Measurements from ENCODE around the gene SREBF1. TPM values are rescaled to one million over a fixed set of nuclear protein-coding genes. Genes with fewer than 3 reads are reported as not detected.
A peak's percentile ranks its signal among the peaks of the same experiment; 100 is the strongest.

Gene SREBF1
- total and polyA plus RNA-seq, 2 experiments from 2014 or later, result 38.9 to 45.9 TPM

DNA sequence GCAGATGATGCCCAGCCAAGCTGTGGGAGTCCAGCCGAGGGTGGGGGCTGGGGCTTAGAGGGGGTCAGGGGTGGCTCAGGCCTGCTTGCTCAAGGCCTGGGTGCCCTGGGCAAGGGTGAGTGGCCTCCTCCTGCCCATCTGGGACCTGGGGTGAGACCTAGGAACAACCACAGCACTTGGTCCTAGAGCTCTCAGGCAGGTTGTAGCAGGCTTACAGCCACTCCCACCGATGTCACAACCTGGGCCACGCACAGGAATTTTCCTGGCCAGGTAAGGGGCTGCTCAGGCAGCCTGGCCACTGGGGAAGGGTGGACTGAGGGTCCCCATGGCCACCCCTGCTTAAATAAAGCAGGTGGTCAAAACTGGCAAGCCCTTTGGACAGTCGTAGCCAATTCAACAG lies 6.3 kb upstream of the SREBF1 start:
- TF ChIP-seq, protein P1, sequence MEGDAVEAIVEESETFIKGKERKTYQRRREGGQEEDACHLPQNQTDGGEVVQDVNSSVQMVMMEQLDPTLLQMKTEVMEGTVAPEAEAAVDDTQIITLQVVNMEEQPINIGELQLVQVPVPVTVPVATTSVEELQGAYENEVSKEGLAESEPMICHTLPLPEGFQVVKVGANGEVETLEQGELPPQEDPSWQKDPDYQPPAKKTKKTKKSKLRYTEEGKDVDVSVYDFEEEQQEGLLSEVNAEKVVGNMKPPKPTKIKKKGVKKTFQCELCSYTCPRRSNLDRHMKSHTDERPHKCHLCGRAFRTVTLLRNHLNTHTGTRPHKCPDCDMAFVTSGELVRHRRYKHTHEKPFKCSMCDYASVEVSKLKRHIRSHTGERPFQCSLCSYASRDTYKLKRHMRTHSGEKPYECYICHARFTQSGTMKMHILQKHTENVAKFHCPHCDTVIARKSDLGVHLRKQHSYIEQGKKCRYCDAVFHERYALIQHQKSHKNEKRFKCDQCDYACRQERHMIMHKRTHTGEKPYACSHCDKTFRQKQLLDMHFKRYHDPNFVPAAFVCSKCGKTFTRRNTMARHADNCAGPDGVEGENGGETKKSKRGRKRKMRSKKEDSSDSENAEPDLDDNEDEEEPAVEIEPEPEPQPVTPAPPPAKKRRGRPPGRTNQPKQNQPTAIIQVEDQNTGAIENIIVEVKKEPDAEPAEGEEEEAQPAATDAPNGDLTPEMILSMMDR (IDR thresholded peaks at IDR 0.05; ENCODE audit: low read depth, low read length), result no peak
- no peaks in the 10 kb centered on the region for H3K36me3 ChIP-seq
- peaks cover 32% of the 10 kb centered on the region for H3K4me1 ChIP-seq (ENCODE audit: low read depth)
- no peaks in the 10 kb centered on the region for H3K9me3 ChIP-seq (ENCODE audit: low read depth)
- H3K27ac ChIP-seq, result no peak overlapping the region
- H3K4me3 ChIP-seq, result no peak overlapping the region
- no peaks in the 10 kb centered on the region for H3K27me3 ChIP-seq
- no peak for DNase-seq (ENCODE audit: low read depth in 1 of 2, low spot score in 1 of 2)

DNA sequence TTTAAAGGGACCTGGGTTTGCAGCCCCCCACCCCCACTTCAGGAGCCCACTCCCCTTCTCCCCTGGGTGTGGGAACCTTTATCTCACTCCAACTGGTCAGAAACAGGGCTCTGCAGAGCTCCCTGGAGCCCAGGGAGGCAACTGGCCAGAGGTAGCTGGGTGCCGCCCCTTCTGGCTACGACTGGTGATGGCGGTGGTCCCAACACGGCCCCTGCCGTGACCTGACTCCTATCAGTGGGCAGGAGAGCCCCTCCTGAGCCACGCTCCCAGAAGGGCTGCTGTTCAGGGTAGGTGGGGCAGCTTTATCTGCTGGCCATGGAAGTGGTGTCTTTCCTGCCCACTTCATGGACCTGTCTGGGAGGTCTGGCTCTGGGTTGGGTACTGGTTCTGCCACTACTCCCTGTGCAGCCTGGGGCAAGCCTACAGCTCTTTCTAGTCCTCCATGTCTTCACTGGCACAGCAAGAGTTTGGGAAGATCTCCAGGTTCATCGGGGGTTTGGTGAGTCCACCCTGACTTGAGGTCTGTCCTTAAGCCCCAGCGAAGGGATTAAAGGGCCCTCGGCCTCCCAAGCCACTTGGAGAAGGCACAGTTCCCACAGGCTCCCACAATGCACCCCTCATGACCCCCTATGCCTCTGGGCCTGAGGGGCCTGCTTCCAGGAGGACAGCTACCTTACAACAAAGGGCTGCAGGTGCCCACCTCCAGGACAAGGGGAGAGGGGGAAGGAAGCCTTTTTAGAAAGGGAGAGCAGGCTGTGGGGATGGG lies 5.5 kb upstream of the SREBF1 start:
- no peaks in the 10 kb centered on the region for H3K27me3 ChIP-seq
- TF ChIP-seq, protein P1 (IDR thresholded peaks at IDR 0.05; ENCODE audit: low read depth, low read length), result no peak
- H3K36me3 ChIP-seq, result no peaks in the 10 kb centered on the region
- H3K4me1 ChIP-seq (ENCODE audit: low read depth), result peaks cover 38% of the 10 kb centered on the region
- no peak for DNase-seq (ENCODE audit: low read depth in 1 of 2, low spot score in 1 of 2)
- H3K27ac ChIP-seq, result peak overlapping the region; percentile 99
- H3K9me3 ChIP-seq (ENCODE audit: low read depth), result no peaks in the 10 kb centered on the region
- no peak overlapping the region for H3K4me3 ChIP-seq

DNA sequence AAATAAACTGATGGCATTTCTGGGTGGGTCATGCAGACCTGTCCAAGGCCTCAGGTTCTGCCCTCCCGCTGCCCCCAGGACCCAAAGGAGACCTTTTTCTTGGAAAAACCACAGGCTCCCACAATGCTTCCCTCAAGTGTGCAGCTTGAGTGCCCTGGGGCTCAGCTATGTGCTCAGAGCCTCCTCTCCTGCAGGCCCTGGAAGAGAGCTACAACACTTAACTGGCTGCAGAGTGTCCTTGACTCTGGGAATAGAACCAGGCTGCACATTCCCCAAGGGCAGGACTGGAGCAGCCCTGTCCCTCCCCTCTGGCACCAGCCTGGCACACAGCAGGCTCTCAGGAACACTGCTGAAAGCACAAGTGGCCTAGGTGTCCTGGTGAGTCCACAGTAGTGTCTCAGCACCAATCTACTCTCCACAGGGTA lies 4.8 kb upstream of the SREBF1 start:
- Histone ChIP-seq H3K27ac (peak overlapping the region; percentile 99), H3K36me3 (no peaks in the 10 kb centered on the region), H3K4me3 (no peak overlapping the region), H3K9me3 (ENCODE audit: low read depth) (no peaks in the 10 kb centered on the region), H3K27me3 (no peaks in the 10 kb centered on the region), H3K4me1 (ENCODE audit: low read depth) (peaks cover 45% of the 10 kb centered on the region)
- TF ChIP-seq, protein P1 (IDR thresholded peaks at IDR 0.05; ENCODE audit: low read depth, low read length), result no peak
- DNase-seq (ENCODE audit: low read depth in 1 of 2, low spot score in 1 of 2), result peak in 1 of 2 donors; percentile 70

DNA sequence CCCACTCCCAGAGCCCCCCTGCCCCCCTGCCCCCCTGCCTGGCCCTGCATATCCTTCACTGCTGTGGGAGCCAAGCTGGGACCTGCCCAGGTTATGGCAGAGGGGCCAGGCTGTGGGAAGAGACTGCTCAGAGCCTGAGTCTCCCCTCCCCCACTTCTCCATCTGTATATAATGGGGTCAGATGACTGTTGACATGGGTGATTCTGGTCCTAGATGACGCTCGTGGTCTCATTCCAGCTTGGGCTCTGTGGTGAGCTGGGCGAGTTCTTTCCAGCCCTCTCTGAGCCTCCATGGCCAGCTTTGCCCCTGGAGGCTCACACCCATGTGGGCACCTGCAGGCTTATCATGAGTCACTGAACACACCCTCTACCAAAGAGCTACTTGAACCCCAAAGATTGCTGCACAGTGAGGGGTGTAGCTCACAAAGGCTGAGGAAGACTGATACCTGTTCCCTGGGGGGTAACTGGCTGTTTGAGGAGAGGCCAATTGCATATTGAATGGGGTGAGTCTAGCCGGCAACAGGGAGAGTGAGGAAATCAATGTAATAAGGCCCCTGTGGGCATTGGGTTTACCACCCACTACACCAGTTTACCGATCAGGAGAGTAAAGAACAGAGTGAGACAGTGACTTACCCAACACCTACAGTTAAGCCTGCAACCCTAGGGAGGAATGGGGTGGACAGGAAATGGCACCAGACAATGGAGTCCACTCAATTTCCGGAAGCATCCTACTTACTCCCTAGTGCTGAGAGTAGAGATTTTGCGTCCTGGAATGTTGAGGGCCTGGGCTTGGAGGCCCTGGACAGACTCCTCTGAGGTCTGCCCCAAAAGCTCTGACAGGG lies 4.2 kb upstream of the SREBF1 start:
- Histone ChIP-seq H3K9me3 (ENCODE audit: low read depth) (no peaks in the 10 kb centered on the region), H3K4me1 (ENCODE audit: low read depth) (peaks cover 45% of the 10 kb centered on the region), H3K36me3 (no peaks in the 10 kb centered on the region), H3K4me3 (no peak overlapping the region), H3K27me3 (no peaks in the 10 kb centered on the region), H3K27ac (peak overlapping the region; percentile 99)
- DNase-seq (ENCODE audit: low read depth in 1 of 2, low spot score in 1 of 2), result peak in 1 of 2 donors; percentile 54
- TF ChIP-seq, protein P1 (IDR thresholded peaks at IDR 0.05; ENCODE audit: low read depth, low read length), result no peak

DNA sequence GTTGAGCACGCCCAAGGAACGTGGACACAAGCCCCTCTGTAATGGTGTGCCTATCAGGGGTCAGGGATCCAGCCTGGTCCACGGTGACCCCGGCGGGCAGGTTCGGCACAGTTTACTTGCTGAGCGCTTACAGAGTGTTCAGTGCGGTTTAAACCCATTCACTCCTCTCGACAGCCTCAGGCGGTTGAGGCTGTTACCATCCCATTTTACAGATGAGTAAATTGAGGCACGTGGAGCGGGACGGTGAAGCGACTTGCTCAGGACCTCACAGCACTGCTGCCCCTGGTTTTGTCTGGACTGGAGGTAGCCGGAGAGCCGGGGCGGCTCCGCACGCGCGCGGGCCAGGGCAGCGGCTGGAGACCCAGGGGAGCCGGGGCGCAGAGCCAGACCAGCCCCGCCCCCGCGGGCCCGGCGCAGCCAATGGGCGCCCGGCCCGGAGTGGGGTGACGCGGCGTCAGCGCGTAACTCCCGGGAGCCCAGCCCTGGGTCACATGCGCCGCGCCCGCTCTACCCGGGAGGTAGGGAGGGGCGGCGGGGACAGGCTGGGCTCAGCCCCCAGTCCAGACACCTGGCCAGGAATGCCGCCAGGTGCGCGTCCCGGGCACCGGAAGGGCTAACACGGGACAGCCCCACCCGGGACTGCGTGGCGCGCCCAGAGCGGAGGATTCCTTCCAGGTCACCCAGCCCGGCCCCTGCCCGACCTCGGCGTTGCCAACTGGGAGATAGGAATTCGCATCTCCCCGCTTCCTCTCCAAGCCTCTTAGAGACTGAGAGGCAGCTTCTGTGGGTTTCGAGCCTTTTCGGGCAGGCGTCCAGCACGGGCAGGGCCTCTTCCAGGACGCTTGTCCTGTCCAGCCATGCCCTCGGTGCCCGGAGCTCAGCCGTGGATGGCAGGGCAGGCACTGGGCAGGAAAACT lies 3.3 kb upstream of the SREBF1 start:
- peak; percentile 91 to 93 for DNase-seq (ENCODE audit: low read depth in 1 of 2, low spot score in 1 of 2)
- Histone ChIP-seq H3K27ac (peak overlapping the region; percentile 99), H3K4me3 (peak overlapping the region; percentile 12), H3K36me3 (no peaks in the 10 kb centered on the region), H3K27me3 (no peaks in the 10 kb centered on the region), H3K9me3 (ENCODE audit: low read depth) (no peaks in the 10 kb centered on the region), H3K4me1 (ENCODE audit: low read depth) (peaks cover 51% of the 10 kb centered on the region)
- TF ChIP-seq, protein P1 (IDR thresholded peaks at IDR 0.05; ENCODE audit: low read depth, low read length), result no peak
